Measurements from ENCODE around the gene KBTBD3.

DNA sequence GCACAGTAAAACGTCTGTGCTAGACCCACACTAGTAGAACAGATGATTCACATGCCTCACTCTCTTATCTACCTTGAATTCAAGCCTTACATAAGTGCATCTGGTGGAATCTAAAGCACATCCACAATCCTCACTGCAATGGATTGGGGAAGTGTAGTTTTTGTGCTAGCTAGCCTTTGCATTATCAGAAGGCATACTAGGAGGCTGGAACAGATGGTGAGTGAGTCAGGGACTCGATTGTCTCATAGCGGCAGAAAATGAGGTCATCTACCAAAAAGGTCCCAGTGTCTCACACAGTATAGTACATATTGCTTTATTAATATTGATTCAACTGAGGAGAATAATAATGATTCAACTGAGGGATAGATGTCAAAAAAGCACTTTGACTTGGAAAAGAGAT, 64.4 kb downstream of the KBTBD3 start:
- TF ChIP-seq, protein P1, sequence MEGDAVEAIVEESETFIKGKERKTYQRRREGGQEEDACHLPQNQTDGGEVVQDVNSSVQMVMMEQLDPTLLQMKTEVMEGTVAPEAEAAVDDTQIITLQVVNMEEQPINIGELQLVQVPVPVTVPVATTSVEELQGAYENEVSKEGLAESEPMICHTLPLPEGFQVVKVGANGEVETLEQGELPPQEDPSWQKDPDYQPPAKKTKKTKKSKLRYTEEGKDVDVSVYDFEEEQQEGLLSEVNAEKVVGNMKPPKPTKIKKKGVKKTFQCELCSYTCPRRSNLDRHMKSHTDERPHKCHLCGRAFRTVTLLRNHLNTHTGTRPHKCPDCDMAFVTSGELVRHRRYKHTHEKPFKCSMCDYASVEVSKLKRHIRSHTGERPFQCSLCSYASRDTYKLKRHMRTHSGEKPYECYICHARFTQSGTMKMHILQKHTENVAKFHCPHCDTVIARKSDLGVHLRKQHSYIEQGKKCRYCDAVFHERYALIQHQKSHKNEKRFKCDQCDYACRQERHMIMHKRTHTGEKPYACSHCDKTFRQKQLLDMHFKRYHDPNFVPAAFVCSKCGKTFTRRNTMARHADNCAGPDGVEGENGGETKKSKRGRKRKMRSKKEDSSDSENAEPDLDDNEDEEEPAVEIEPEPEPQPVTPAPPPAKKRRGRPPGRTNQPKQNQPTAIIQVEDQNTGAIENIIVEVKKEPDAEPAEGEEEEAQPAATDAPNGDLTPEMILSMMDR (IDR thresholded peaks at IDR 0.05), result no peak
- TF ChIP-seq POLR2A (IDR thresholded peaks at IDR 0.05), result no peak

All from tibial nerve (tissue), 3 donors.